Body of pancreas (tissue), 4 donors: ENCODE results near the gene KCTD2. TPM values are rescaled to one million over a fixed set of nuclear protein-coding genes. Genes with fewer than 3 reads are reported as not detected.
A peak's percentile ranks its signal among the peaks of the same experiment; 100 is the strongest.

ENCODE experiments used
- ATAC-seq: fragments of 150-250 bp; one replicate; pipeline ENCODE4 v1.9.1; 2016
- DNase-seq, 4 donors: peaks; one replicate each; pipeline ENCODE4 v3.0.0-alpha.2; 2019
- H3K27ac ChIP-seq, 4 donors: fragments of 200-600 bp; sonication (generic); 1 replicate in 3 of 4; 2 replicates in 1 of 4; pipeline versions ENCODE4 v1.5.1 to v1.6.1; 2016 to 2019; ENCODE audit warnings: mild to moderate bottlenecking in 1 of 4, mixed read lengths in 1 of 4, moderate library complexity in 1 of 4
- H3K27me3 ChIP-seq, 2 donors: fragments of 200-600 bp; sonication (generic); one replicate each; pipeline ENCODE4 v1.6.0; 2016; ENCODE audit warnings: mild to moderate bottlenecking in 1 of 2
- H3K36me3 ChIP-seq, 2 donors: fragments of 200-600 bp; sonication (generic); replicated peaks in 1 of 2; 2 replicates each; pipeline ENCODE4 v1.5.1; 2016; ENCODE audit warnings: low read depth in 2 of 2; ENCODE audit not compliant: insufficient read depth in 1 of 2
- H3K4me1 ChIP-seq: fragments of 200-600 bp; sonication (generic); one replicate; pipeline ENCODE4 v1.6.0; 2016
- H3K4me3 ChIP-seq, 2 donors: fragments of 200-600 bp; sonication (generic); 1 replicate in 1 of 2; 2 replicates in 1 of 2; pipeline ENCODE4 v1.5.1; 2016 to 2019
- H3K9me3 ChIP-seq, 3 donors: fragments of 200-600 bp; sonication (generic); 1 replicate in 2 of 3; 2 replicates in 1 of 3; pipeline ENCODE4 v1.5.1; 2016
- POLR2A ChIP-seq, 3 donors: fragments of 450-650 bp; IDR thresholded peaks; one replicate each; pipeline ENCODE4 v1.6.1; 2016; ENCODE audit warnings: antibody characterized with exemption in 3 of 3, mild to moderate bottlenecking in 2 of 3
- WGBS, 2 donors: methylation state at CpG; one replicate each; pipeline ENCODE4 v1.1.5; 2017; 5-methylcytosine and 5-hydroxymethylcytosine counted together
- intact Hi-C: fragments of 100-400 bp; cut with DNase I; formaldehyde crosslinking; loops from one replicate; pipeline ENCODE4 v1.15.1; 2023
- small RNA-seq: library from RNA; depleted of rRNA; stranded (forward); fragments of <200 nt; gene quantifications from one replicate; pipeline ENCODE3, GENCODE V24; 2016
- total RNA-seq, 2 donors: library from RNA; depleted of rRNA; stranded (reverse); fragments of >200 nt; gene quantifications; one replicate each; pipeline ENCODE4 v1.1.0, GENCODE V29; 2016
- TF ChIP-seq, protein P1 (sequence below), 7 experiments: fragments of 450-650 bp in 4 of 7; fragments of 200-600 bp in 3 of 7; sonication (generic) in 3 of 7; IDR thresholded peaks; one replicate each; pipeline ENCODE4 v1.5.1; 2016 to 2019; ENCODE audit warnings: antibody characterized with exemption in 7 of 7

KCTD2 gene
- total RNA-seq, 2 donors from 2014 or later: 11.2 to 12.7 TPM

DNA sequence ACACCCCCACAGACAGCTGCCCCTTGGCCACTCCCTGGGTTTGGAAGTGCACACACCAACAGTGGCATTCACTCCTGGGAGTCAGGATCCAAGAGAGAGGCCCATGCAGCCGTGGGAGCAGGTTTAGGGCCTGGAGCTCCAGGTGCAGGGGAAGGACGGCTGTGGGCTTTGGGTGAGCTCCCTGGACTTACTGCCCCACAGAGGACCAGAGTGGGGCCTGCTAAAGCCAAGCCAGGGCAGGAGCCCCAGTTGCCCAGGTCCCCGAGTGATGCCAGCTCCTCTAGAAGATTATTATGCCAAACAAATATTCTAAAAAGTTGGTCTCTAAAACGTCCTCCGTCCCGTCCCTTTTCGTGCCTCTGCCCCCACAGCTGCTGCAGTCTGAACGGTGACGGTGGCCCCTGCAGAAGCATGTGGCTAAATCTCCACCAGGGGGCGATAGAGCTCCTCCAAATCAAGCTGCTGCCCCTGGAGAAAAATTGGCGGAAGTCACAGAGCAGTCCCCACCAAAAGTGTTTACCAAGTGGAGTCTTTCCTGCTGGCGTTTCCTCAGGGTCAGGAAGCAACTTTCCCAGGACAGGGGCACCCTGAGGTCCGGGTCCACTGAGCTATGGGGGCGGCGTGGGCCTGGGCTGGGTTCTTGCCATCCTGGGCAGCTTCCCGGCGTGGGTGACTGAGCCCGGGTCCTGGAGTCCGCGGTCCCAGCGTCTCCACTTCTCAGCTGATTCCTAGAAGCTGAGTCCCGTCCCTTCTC lies 67.0 kb downstream of the KCTD2 start:
- Histone ChIP-seq H3K27me3 (no peaks in the 10 kb centered on the region), H3K4me1 (peaks cover 30% of the 10 kb centered on the region), H3K36me3 (no peaks in the 10 kb centered on the region), H3K9me3 (no peaks in the 10 kb centered on the region), H3K27ac (peak overlapping the region; percentile 41 to 83 (median 68)), H3K4me3 (no peak overlapping the region)
- intact Hi-C loops: loop anchor here (10.0 kb wide), 1 partner anchor 91 kb away; the partner anchor contains the start of gene NUP85
- peak; percentile 85 for ATAC-seq
- peak; percentile 93 to 94 (median 94) for DNase-seq
- TF ChIP-seq, protein P1, sequence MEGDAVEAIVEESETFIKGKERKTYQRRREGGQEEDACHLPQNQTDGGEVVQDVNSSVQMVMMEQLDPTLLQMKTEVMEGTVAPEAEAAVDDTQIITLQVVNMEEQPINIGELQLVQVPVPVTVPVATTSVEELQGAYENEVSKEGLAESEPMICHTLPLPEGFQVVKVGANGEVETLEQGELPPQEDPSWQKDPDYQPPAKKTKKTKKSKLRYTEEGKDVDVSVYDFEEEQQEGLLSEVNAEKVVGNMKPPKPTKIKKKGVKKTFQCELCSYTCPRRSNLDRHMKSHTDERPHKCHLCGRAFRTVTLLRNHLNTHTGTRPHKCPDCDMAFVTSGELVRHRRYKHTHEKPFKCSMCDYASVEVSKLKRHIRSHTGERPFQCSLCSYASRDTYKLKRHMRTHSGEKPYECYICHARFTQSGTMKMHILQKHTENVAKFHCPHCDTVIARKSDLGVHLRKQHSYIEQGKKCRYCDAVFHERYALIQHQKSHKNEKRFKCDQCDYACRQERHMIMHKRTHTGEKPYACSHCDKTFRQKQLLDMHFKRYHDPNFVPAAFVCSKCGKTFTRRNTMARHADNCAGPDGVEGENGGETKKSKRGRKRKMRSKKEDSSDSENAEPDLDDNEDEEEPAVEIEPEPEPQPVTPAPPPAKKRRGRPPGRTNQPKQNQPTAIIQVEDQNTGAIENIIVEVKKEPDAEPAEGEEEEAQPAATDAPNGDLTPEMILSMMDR (IDR thresholded peaks at IDR 0.05): peak; percentile 96 to 98 (median 97)
- peak in 2 of 3 donors; percentile 8 to 39 for TF ChIP-seq POLR2A (IDR thresholded peaks at IDR 0.05)
- WGBS, 2 donors: 0 to 1% methylated on average over 12 to 20 of the region's 22 CpGs

DNA sequence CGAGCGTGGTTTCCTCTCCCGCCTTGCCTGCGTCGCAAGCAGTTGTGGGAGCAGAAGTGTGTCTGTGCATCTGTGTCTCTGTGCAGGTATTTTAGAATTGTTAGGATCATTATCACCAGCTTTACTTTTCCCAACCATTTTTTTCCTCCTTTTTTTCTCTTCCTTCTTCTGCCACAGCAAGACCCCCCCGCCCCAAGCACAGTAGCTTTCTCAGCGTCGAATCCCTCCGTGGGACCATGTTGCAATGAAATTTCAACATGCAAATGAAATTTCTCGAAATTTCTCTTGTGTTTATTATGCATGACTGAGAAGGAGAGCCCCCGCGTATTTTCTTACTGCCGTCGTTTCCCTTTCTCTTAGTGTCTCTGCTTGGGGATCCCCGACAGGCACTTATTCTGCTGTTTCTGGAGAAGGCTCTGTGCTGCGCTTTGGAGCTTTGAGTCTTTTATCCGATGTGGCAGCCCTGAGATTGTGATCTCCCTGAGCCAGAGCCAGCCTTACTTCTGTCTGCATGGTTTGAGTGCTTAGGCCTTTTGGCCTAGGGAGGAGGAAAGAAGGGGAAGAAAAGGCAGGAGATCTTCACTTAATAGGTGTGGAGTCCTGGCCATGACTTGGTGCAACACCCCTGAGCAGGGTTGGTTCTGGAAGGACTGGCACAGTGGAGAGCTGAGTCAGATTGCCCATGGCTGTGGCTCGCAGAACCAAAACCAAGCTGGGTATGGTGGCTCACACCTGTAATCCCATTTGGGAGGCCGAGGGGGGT lies 67.7 kb downstream of the KCTD2 start:
- Histone ChIP-seq H3K4me3 (no peak overlapping the region), H3K4me1 (peaks cover 25% of the 10 kb centered on the region), H3K27ac (peak overlapping the region; percentile 41 to 83 (median 68)), H3K36me3 (no peaks in the 10 kb centered on the region), H3K27me3 (no peaks in the 10 kb centered on the region), H3K9me3 (no peaks in the 10 kb centered on the region)
- ATAC-seq (no peak), DNase-seq (no peak)
- 35 to 37% methylated on average over 19 of the region's 19 CpGs for WGBS, 2 donors
- TF ChIP-seq, protein P1 (IDR thresholded peaks at IDR 0.05): no peak
- TF ChIP-seq POLR2A (IDR thresholded peaks at IDR 0.05): no peak
- intact Hi-C loops: loop anchor here (10.0 kb wide), 1 partner anchor 90 kb away; the partner anchor contains the start of gene NUP85

Small RNAs within 50 kb of the gene (small RNA-seq; reads per million reads assigned to genes)
- gene AC111186.1 (not detected), gene RF00019 (not detected), gene RN7SL573P (not detected), gene RNU6-362P (not detected)

Other genes with a start within 250 kb of the KCTD2 start
- not detected for gene GRIN2C, start 187.3 kb upstream of the KCTD2 start, total RNA-seq
- gene FDXR, start 174.2 kb upstream of the KCTD2 start, total RNA-seq: 10 to 100 TPM; 14.3 to 25.7 TPM
- not detected for gene FADS6, start 153.6 kb upstream of the KCTD2 start, total RNA-seq
- gene USH1G, start 124.0 kb upstream of the KCTD2 start, total RNA-seq: under 1 TPM in 1 of 2 donors, not detected in 1; under 0.01 TPM
- gene OTOP2, start 123.0 kb upstream of the KCTD2 start, total RNA-seq: not detected
- gene OTOP3, start 111.3 kb upstream of the KCTD2 start, total RNA-seq: 1 to 10 TPM in 1 of 2 donors, under 1 TPM in 1; 0.66 to 2.3 TPM
- gene HID1, start 74.5 kb upstream of the KCTD2 start, total RNA-seq: 100 to 1,000 TPM; 157 to 164 TPM
- 10 to 100 TPM; 11.9 to 18.5 TPM for gene CDR2L, start 59.6 kb upstream of the KCTD2 start, total RNA-seq
- gene MRPL58, start 34.6 kb upstream of the KCTD2 start, total RNA-seq: 10 to 100 TPM in 1 of 2 donors, not detected in 1; 16.9 TPM
- gene ATP5PD, start 256 bp upstream of the KCTD2 start, total RNA-seq: 100 to 1,000 TPM; 105 to 131 TPM
- 10 to 100 TPM in 1 of 2 donors, 1 to 10 TPM in 1; 2.1 to 14.8 TPM for gene SLC16A5, start 40.7 kb downstream of the KCTD2 start, total RNA-seq
- gene ARMC7, start 62.7 kb downstream of the KCTD2 start, total RNA-seq: 1 to 10 TPM; 6.7 to 7.9 TPM
- 10 to 100 TPM; 69.9 to 71.3 TPM for gene NT5C, start 84.5 kb downstream of the KCTD2 start, total RNA-seq
- 10 to 100 TPM; 17.4 to 42.5 TPM for gene JPT1, start 107.3 kb downstream of the KCTD2 start, total RNA-seq
- gene SUMO2, start 135.7 kb downstream of the KCTD2 start, total RNA-seq: 10 to 100 TPM; 25.1 to 25.2 TPM
- gene NUP85, start 158.5 kb downstream of the KCTD2 start, total RNA-seq: 10 to 100 TPM; 19.7 to 40.2 TPM
- gene GGA3, start 214.4 kb downstream of the KCTD2 start, total RNA-seq: 10 to 100 TPM; 13.5 to 24.1 TPM
- gene MRPS7, start 214.7 kb downstream of the KCTD2 start, total RNA-seq: 10 to 100 TPM; 13.7 to 25.4 TPM
- gene MIF4GD, start 224.0 kb downstream of the KCTD2 start, total RNA-seq: 10 to 100 TPM; 20.5 to 26.4 TPM
- gene SLC25A19, start 242.2 kb downstream of the KCTD2 start, total RNA-seq: 1 to 10 TPM; 7.6 to 8.3 TPM